ENCODE results near the gene ZNF587B.
"Not testable (repeated sequence)": the region's sequence is repeated elsewhere in the genome, so short reads cannot be mapped to it uniquely, and the experiment has no call there.

ZNF587B gene

DNA sequence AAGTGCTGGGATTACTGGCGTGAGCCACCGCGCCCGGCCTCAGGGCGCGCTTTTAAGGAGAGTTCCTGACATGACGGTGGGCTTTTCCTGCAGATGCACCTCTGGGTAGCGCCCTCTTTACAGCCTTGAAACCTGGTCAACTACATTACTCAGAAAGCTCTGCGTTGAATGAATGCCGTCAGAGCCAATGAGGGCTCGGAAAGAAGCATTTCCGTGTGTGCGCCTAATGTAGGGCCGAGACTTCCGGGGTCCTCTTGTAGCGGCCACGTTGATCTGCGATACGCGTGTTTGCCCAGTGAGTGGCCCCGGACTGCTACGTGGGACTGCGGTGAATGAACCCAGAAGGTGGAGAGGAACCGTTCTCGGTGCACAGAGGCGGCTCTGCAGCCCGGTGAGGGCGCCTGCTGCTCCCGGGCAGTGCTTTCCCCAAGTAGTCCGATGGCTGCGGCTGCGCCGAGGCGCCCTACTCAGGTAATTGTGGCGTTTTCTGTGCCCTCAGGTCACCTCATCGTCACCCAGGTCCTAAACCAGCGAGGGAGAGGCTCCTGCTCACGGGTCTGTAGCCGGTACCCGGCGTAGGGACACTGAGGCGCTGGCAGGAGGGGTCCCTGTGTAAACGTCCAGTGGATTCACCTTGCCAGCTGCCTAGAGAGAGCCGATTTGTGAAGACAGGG, 10.5 kb upstream of the ZNF587B start:
- DNase-seq (ENCODE audit: extremely low read depth, low read depth) = peak; percentile 71
- TF ChIP-seq, protein P1, sequence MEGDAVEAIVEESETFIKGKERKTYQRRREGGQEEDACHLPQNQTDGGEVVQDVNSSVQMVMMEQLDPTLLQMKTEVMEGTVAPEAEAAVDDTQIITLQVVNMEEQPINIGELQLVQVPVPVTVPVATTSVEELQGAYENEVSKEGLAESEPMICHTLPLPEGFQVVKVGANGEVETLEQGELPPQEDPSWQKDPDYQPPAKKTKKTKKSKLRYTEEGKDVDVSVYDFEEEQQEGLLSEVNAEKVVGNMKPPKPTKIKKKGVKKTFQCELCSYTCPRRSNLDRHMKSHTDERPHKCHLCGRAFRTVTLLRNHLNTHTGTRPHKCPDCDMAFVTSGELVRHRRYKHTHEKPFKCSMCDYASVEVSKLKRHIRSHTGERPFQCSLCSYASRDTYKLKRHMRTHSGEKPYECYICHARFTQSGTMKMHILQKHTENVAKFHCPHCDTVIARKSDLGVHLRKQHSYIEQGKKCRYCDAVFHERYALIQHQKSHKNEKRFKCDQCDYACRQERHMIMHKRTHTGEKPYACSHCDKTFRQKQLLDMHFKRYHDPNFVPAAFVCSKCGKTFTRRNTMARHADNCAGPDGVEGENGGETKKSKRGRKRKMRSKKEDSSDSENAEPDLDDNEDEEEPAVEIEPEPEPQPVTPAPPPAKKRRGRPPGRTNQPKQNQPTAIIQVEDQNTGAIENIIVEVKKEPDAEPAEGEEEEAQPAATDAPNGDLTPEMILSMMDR (IDR thresholded peaks at IDR 0.05; ENCODE audit: low read depth, low read length) = peak; percentile 6

DNA sequence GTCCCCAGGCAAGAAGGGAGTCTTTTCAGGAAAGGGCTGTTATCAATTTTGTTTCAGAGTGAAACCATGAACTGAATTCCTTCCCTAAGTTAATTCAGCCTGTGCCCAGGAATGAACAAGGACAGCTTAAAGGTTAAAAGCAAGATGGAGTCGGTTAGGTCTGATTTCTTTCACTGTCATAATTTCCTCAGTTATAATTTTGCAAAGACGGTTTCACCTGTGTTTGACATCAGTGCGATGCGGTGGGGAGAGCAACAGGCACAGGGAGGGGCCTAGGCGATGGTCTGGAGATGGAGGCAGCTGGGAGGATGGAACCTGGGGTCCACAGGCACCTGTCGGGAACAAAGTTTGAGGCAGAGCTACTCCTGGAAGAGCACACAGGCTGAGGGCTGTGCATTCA, 9.5 kb upstream of the ZNF587B start:
- DNase-seq (ENCODE audit: extremely low read depth, low read depth) = no peak
- TF ChIP-seq, protein P1 (IDR thresholded peaks at IDR 0.05; ENCODE audit: low read depth, low read length) = no peak

DNA sequence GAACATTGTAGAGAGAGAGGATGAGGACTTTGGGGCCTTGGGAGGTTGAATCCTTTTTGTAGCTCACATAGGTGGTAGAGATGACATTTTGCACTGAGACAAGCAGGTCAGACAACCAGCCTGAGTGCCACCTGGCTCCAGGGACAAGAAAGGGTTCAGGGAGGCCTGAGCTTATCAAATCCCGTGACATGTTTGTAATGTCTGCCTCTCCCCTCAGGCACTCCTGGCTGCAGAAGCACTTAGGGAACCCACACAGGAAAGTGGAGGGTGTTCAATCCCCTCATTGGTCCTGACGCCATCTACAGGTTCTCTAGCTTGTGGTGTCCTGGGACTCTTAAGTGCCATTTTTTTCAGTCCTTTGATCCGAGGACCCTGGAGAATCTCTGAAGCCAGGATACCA, 9.0 kb upstream of the ZNF587B start:
- DNase-seq (ENCODE audit: extremely low read depth, low read depth) = not testable (repeated sequence)

DNA sequence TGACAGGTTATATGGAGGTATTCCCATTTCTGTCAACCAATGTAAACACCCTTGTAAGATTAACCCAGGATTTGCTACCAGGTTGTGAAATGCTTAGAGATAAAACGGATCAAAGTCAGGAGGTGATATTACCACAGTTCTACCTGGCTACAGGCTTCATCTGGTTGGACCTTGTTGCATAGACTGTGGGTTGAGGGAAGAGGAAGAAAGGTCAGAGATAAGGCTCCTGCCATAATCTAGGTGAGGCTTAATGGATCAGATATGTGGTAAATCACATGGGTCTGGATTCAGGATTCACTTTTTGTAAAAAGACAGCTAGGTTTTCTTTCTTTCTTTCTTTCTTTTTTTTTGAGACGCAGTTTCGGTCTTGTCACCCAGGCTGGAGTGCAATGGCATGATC, 8.6 kb upstream of the ZNF587B start:
- not testable (repeated sequence) for DNase-seq (ENCODE audit: extremely low read depth, low read depth)

DNA sequence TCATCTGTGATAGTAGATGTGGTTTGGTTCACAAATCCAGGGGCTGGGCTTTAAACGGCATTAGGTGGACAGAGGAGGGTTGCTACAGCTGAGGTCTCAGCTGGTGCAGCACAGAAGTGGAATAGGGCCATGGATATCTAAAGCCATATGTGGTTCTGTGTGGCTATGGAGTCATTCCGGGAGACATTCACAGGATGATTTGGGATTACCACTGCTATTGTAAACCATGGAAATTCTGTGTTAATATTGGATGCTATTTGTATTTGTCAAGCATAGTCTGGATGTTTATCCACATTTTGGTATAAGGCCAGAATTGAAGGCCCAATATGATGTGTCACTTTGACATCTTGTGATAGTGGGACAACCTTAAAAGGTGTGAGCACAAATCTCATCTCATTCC, 6.9 kb upstream of the ZNF587B start:
- DNase-seq (ENCODE audit: extremely low read depth, low read depth) = not testable (repeated sequence)

DNA sequence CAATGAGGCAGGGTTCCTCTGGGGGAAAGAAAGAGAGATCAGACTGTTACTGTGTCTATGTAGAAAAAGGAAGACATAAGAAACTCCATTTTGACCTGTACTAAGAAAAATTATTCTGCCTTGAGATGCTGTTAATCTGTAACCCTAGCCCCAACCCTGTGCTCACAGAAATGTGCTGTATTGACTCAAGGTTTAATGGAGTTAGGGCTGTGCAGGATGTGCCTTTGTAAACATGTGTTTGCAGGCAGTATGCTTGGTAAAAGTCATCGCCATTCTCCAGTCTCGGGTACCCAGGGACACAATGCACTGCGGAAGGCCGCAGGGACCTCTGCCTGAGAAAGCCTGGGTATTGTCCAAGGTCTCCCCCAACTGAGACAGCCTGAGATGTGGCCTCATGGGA, 6.5 kb upstream of the ZNF587B start:
- not testable (repeated sequence) for DNase-seq (ENCODE audit: extremely low read depth, low read depth)

DNA sequence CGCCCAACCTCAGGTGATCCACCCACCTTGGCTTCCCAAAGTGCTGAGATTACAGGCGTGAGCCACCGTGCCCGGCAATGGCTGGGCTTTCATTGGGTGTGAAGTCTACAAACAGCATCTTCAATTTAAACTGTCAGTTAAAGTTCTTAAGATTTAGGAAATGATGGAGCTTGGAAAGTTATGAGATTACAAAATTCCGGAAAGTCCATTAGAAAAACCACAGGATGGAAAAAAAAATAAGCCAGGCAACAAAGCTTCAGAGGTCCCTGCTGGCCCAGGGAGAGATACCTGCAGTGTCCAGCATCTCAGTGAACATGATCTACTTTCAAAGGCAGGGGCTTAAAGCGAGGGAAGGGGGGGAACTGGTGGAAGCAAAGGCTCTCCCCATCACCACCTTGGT, 4.6 kb upstream of the ZNF587B start:
- no peak for DNase-seq (ENCODE audit: extremely low read depth, low read depth)
- TF ChIP-seq, protein P1 (IDR thresholded peaks at IDR 0.05; ENCODE audit: low read depth, low read length) = no peak

DNA sequence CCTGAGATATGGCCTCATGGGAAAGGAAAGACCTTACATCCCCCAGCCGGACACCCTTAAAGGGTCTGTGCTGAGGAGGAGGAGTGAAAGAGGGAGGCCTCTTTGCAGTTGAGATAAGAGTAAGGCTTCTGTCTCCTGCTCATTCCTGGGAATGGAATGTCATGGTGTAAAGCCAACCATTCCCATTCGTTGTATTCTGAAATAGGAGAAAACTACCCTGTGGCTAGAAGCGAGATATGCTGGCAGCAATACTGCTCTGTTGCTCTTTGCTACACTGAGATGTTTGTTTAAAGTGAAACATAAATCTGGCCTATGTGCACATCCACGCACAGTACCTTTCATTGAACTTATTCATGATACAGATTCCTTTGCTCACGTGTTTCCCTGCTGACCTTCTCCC, 783 bp upstream of the ZNF587B start:
- TF ChIP-seq, protein P1 (IDR thresholded peaks at IDR 0.05; ENCODE audit: low read depth, low read length) = no peak

DNA sequence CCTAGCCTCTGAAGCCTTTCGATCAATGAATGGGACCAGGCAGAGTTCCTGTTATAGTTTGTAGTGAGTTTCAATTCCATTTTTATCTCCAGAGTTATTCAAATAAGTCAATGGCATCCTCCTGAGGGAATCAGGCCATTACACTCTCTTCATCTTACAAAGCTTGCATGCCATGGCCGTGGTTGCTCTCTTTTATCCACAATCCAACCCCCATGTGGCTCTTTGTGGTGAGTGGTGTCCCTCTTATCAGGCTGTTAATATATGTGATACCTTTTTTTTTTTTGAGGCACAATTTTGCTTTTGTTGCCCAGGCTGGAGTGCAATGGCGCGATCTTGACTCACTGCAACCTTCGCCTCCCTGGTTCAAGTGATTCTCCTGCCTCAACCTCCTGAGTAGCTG, 6.9 kb downstream of the ZNF587B start:
- DNase-seq (ENCODE audit: extremely low read depth, low read depth) = not testable (repeated sequence)

More for the DNA sequence above, 783 bp upstream of the ZNF587B start:
- DNase-seq (ENCODE audit: extremely low read depth, low read depth) = no peak

DNA sequence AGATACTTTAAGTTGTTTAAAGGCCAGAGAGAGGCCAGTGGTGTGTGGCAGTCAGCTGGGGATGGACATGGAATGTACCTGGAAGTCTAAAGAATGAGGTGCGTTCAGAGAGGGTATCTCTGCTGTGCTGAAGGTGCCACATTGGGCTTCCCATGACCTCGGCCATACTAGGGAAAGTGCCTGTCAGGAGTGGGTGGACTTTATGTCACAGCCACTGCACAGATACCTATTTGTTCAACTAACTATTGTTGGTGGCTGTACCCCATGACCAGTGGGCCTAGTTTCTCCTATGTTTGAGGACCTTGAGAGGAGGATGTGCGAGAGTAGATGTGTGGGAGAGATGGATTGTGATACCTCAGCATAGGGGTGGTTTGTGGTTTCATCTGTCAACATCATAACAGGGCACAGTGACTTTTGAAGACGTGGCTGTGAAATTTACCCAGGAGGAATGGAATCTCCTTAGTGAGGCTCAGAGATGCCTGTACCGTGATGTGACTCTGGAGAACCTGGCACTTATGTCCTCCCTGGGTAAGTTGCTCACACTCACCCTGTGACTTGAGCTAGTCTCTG, 8.6 kb downstream of the ZNF587B start:
- not testable (repeated sequence) for DNase-seq (ENCODE audit: extremely low read depth, low read depth)
